HG02840 (cell line): Measurements from ENCODE around the gene LGR6.

Experiments used
- ATAC-seq: cut with Tn5 transposase; IDR thresholded peaks from one replicate; pipeline ENCODE4 v1.9.1; 2021; ENCODE audit warnings: mild to moderate bottlenecking, moderate library complexity, moderate number of reproducible peaks; ENCODE audit not compliant: unreplicated experiment, low FRiP score

The LGR6 gene

GRCh38 chr1:202357506-202357905 is 163.9 kb downstream of the LGR6 start:
- ATAC-seq = no peak

DNA sequence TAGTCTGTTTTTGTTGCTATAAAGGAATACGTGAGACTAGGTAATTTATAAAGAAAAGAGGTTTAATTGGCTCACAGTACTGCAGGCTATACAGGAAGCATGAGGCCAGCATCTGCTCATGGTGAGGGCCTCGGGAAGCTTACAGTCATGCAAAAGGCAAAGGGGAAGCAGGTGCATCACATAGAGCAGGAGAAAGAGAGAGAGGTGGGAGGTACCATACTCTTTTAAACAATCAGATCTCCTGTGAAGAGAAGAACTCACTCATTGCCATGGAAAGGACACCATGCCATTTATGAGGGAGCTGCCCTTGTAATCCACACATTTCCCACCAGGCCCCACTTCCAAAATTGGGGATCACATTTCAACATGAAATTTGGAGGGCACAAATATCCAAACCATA is 167.6 kb downstream of the LGR6 start:
- no peak for ATAC-seq

DNA sequence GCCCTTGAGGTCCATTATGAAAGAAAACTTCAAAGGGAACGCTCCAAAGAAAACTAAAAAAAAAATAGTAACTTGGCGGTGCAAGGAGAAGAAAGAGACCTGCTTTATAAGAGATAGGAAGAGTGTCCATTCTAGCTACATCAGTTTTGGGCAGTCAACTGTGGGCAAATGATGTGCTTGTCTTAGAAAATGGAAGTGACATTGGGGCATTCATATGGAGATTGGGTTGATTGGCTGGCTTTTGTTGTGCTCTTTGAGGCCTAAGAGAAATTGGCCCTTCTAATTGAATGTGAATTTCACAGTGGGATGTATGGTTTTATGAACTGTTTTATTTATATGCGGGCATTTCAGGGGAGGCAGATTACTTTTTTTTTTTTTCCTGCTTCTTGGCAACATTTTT is 168.1 kb downstream of the LGR6 start:
- no peak for ATAC-seq

- no peak for ATAC-seq
These were observed 168.6 kb downstream of the LGR6 start for GRCh38 chr1:202362212-202362611.

GRCh38 chr1:202365092-202365815 is 171.7 kb downstream of the LGR6 start:
- ATAC-seq = no peak

DNA sequence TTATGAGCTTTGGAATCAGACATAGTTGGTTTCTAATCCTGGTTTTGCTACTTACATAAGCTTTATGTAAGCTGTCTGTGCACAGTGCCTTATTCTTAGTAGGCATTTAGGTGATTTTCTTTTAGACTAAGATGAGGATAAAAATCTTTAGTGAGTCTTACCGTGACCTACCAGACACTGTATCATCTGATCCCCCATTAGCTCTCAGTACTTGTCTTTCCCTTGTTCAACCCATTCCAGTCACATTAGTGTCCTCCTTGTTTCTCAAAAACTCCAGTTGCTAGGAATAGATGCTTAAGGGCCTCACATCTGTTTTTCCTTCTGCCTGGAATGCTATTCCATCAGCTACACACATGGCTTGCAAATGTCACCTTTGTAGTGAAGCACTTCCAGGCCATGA is 173.7 kb downstream of the LGR6 start:
- no peak for ATAC-seq
